ENCODE results near the gene PAQR3.

PAQR3 gene

DNA sequence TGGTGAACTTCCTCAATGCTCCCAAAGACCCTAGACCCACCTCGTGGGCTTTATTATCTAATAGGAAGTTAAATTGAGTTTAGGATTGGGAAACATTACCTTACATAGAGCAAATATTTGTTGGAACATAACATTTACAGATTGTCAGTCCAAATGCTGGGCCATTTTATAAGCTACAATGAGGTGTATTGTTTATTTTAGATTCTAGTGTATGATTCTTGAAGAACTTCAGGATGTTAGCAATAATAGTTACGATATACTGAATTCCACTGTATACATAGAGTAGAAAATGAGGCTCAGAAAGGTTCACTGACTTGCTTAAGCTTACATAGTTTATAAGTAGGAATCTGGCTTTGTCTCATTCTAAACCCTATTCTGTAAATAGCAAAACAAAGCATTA, 37.4 kb downstream of the PAQR3 start (continued):
- TF ChIP-seq, protein P1, sequence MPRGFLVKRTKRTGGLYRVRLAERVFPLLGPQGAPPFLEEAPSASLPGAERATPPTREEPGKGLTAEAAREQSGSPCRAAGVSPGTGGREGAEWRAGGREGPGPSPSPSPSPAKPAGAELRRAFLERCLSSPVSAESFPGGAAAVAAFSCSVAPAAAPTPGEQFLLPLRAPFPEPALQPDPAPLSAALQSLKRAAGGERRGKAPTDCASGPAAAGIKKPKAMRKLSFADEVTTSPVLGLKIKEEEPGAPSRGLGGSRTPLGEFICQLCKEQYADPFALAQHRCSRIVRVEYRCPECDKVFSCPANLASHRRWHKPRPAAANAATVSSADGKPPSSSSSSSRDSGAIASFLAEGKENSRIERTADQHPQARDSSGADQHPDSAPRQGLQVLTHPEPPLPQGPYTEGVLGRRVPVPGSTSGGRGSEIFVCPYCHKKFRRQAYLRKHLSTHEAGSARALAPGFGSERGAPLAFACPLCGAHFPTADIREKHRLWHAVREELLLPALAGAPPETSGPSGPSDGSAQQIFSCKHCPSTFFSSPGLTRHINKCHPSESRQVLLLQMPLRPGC (tag by site-specific recombination; IDR thresholded peaks at IDR 0.05), result no peak
- TF ChIP-seq ZNF792 (tag by site-specific recombination; IDR thresholded peaks at IDR 0.05) (no peak), GLIS2 (tag by site-specific recombination; IDR thresholded peaks at IDR 0.05) (no peak)

DNA sequence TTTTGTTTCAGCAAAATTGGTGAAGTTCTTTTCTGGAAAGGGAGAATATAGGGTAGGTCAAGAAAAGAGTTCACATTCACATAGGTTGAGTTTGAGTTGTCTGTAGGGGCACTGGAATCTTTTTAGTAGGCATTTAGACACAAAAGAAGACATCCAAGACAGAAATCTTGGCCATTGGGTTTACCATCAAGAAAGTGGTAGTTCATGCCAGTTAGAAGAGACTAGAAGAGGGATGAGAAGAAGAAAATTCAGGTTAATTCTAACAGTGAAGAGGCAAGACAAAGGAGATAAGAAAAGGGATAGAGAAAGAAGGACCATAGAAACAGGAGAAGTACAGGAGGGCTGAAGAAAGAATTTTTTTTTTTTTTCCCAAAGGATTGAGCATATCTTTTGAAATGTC, 39.9 kb downstream of the PAQR3 start:
- Histone ChIP-seq H3K4me3 (ENCODE audit: low read depth, low read length) (no peak overlapping the region), H3K36me3 (ENCODE audit: control insufficient read depth in 2 of 2, insufficient read depth in 1 of 2, low read length in 2 of 2) (peaks cover 0 to 6% of the 10 kb centered on the region in 2 experiments; a peak in 1 of 3 replicates), H3K9me3 (ENCODE audit: control insufficient read depth, insufficient read depth, low read depth, low read length) (no peaks in the 10 kb centered on the region), H3K4me1 (ENCODE audit: control insufficient read depth, insufficient read depth, low read length) (no peaks in the 10 kb centered on the region), H3K27ac (ENCODE audit: extremely low read depth, low read depth, low read length) (no peak overlapping the region)
- POLR2A ChIA-PET, result no interaction called here
- TF ChIP-seq GLI2 (tag by site-specific recombination; IDR thresholded peaks at IDR 0.05; ENCODE audit: borderline replicate concordance, low read depth) (no peak), TRIM28 (IDR thresholded peaks at IDR 0.05; ENCODE audit: borderline replicate concordance, low read length) (no peak), ZNF626 (tag by site-specific recombination; IDR thresholded peaks at IDR 0.05) (no peak)
- CTCF ChIA-PET, result no interaction called here

DNA sequence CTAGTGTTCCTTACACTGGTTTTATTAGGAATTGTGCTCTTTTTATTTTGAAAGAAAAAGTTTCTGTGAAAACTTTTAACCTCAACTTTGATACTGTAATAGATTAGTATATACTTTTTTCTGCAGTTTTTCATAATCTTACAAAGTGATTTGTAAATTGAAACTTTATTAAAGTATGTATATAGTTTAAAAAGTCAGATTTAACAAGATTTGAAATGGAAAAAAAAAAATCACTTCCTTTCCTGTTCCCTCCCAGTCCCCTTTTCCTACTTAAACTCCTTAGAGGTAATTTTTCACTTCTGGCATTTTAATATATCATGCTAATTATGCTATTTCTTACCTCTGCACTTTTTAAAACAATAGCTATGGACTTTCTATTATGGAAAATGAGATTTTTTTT, 49.3 kb downstream of the PAQR3 start:
- POLR2A ChIA-PET, result no interaction called here

DNA sequence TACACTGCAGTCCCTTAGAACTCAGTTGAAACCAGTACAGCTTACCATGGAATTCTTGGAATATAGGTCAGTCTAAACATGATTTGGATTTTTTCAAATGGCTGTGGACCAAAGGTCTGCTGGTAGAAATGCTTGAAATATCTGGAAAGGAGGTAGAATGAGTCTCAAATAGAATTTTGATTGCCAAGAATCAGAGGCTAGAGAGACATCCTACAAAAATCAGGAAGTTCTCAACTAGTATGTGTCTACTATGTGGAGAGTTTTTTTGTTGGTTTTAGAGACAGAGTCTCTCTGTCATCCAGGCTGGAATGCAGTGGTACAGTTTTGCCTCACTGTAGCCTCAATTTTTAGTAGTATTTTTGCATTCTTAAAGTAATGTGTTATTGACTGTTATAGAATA, 53.6 kb downstream of the PAQR3 start:
- Histone ChIP-seq H3K4me1 (ENCODE audit: control insufficient read depth, insufficient read depth, low read length) (no peaks in the 10 kb centered on the region), H3K4me3 (ENCODE audit: low read depth, low read length) (no peak overlapping the region), H3K36me3 (ENCODE audit: control insufficient read depth in 2 of 2, insufficient read depth in 1 of 2, low read length in 2 of 2) (peaks cover 7 to 12% of the 10 kb centered on the region in 2 experiments), H3K9me3 (ENCODE audit: control insufficient read depth, insufficient read depth, low read depth, low read length) (no peaks in the 10 kb centered on the region), H3K27ac (ENCODE audit: extremely low read depth, low read depth, low read length) (no peak overlapping the region)
- CTCF ChIA-PET, result no interaction called here
- POLR2A ChIA-PET, result no interaction called here
- TF ChIP-seq ZEB2 (tag by site-specific recombination; IDR thresholded peaks at IDR 0.05) (no peak), ZNF426 (tag by site-specific recombination; IDR thresholded peaks at IDR 0.05) (no peak), FEZF1 (tag by site-specific recombination; IDR thresholded peaks at IDR 0.05) (no peak), ZNF701 (tag by site-specific recombination; IDR thresholded peaks at IDR 0.05) (no peak), ZFP41 (tag by site-specific recombination; IDR thresholded peaks at IDR 0.05; ENCODE audit: borderline replicate concordance) (no peak), ZNF555 (tag by site-specific recombination; conservative IDR thresholded peaks at IDR 0.05) (no peak), ZFP37 (tag by site-specific recombination; IDR thresholded peaks at IDR 0.05) (no peak)
- TF ChIP-seq, protein P2, sequence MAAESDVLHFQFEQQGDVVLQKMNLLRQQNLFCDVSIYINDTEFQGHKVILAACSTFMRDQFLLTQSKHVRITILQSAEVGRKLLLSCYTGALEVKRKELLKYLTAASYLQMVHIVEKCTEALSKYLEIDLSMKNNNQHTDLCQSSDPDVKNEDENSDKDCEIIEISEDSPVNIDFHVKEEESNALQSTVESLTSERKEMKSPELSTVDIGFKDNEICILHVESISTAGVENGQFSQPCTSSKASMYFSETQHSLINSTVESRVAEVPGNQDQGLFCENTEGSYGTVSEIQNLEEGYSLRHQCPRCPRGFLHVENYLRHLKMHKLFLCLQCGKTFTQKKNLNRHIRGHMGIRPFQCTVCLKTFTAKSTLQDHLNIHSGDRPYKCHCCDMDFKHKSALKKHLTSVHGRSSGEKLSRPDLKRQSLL (tag by site-specific recombination; IDR thresholded peaks at IDR 0.05), result no peak
- TF ChIP-seq, protein P3, sequence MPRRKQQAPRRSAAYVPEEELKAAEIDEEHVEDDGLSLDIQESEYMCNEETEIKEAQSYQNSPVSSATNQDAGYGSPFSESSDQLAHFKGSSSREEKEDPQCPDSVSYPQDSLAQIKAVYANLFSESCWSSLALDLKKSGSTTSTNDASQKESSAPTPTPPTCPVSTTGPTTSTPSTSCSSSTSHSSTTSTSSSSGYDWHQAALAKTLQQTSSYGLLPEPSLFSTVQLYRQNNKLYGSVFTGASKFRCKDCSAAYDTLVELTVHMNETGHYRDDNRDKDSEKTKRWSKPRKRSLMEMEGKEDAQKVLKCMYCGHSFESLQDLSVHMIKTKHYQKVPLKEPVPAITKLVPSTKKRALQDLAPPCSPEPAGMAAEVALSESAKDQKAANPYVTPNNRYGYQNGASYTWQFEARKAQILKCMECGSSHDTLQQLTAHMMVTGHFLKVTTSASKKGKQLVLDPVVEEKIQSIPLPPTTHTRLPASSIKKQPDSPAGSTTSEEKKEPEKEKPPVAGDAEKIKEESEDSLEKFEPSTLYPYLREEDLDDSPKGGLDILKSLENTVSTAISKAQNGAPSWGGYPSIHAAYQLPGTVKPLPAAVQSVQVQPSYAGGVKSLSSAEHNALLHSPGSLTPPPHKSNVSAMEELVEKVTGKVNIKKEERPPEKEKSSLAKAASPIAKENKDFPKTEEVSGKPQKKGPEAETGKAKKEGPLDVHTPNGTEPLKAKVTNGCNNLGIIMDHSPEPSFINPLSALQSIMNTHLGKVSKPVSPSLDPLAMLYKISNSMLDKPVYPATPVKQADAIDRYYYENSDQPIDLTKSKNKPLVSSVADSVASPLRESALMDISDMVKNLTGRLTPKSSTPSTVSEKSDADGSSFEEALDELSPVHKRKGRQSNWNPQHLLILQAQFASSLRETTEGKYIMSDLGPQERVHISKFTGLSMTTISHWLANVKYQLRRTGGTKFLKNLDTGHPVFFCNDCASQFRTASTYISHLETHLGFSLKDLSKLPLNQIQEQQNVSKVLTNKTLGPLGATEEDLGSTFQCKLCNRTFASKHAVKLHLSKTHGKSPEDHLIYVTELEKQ (tag by site-specific recombination; IDR thresholded peaks at IDR 0.05; ENCODE audit: borderline replicate concordance), result no peak
- TF ChIP-seq, protein P4, sequence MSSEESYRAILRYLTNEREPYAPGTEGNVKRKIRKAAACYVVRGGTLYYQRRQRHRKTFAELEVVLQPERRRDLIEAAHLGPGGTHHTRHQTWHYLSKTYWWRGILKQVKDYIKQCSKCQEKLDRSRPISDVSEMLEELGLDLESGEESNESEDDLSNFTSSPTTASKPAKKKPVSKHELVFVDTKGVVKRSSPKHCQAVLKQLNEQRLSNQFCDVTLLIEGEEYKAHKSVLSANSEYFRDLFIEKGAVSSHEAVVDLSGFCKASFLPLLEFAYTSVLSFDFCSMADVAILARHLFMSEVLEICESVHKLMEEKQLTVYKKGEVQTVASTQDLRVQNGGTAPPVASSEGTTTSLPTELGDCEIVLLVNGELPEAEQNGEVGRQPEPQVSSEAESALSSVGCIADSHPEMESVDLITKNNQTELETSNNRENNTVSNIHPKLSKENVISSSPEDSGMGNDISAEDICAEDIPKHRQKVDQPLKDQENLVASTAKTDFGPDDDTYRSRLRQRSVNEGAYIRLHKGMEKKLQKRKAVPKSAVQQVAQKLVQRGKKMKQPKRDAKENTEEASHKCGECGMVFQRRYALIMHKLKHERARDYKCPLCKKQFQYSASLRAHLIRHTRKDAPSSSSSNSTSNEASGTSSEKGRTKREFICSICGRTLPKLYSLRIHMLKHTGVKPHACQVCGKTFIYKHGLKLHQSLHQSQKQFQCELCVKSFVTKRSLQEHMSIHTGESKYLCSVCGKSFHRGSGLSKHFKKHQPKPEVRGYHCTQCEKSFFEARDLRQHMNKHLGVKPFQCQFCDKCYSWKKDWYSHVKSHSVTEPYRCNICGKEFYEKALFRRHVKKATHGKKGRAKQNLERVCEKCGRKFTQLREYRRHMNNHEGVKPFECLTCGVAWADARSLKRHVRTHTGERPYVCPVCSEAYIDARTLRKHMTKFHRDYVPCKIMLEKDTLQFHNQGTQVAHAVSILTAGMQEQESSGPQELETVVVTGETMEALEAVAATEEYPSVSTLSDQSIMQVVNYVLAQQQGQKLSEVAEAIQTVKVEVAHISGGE (tag by site-specific recombination; conservative IDR thresholded peaks at IDR 0.05; ENCODE audit: low read depth), result no peak

More for the DNA sequence above, 49.3 kb downstream of the PAQR3 start:
- no peak for TF ChIP-seq ZBTB1 (tag by site-specific recombination; IDR thresholded peaks at IDR 0.05)
- no peak for TF ChIP-seq MZF1 (tag by site-specific recombination; IDR thresholded peaks at IDR 0.05; ENCODE audit: borderline replicate concordance)
- Histone ChIP-seq H3K4me3 (ENCODE audit: low read depth, low read length) (no peak overlapping the region), H3K36me3 (ENCODE audit: control insufficient read depth in 2 of 2, insufficient read depth in 1 of 2, low read length in 2 of 2) (peaks cover 7 to 33% of the 10 kb centered on the region in 2 experiments; a peak in 2 of 3 replicates), H3K4me1 (ENCODE audit: control insufficient read depth, insufficient read depth, low read length) (no peaks in the 10 kb centered on the region), H3K27ac (ENCODE audit: extremely low read depth, low read depth, low read length) (no peak overlapping the region), H3K9me3 (ENCODE audit: control insufficient read depth, insufficient read depth, low read depth, low read length) (no peaks in the 10 kb centered on the region)
- CTCF ChIA-PET, result no interaction called here

Measured in HEK293 (cell line).